Inferior parietal cortex (tissue), 1 donor: Measurements from ENCODE around the gene ADGRB3.

Source experiments
- DNase-seq: peaks from one replicate; pipeline ENCODE4 v3.0.0-alpha.2; 2016; ENCODE audit errors: extremely low spot score

The ADGRB3 gene

GRCh38 chr6:69027861-69028260 lies 392.8 kb downstream of the ADGRB3 start:
- no peak for DNase-seq

- DNase-seq = no peak
These were observed 403.8 kb downstream of the ADGRB3 start for GRCh38 chr6:69038841-69039240.

GRCh38 chr6:69042297-69042696 lies 407.2 kb downstream of the ADGRB3 start:
- DNase-seq = no peak

GRCh38 chr6:69044534-69044933 lies 409.5 kb downstream of the ADGRB3 start:
- no peak for DNase-seq

GRCh38 chr6:69059413-69059812 lies 424.3 kb downstream of the ADGRB3 start:
- no peak for DNase-seq

- DNase-seq = no peak
These were observed 426.0 kb downstream of the ADGRB3 start for GRCh38 chr6:69061066-69061465.

GRCh38 chr6:69063401-69063800 lies 428.3 kb downstream of the ADGRB3 start:
- no peak for DNase-seq

- DNase-seq = no peak
These were observed 429.1 kb downstream of the ADGRB3 start for GRCh38 chr6:69064226-69064625.

- DNase-seq = no peak
These were observed 434.8 kb downstream of the ADGRB3 start for GRCh38 chr6:69069881-69070280.

- DNase-seq = no peak
These were observed 437.7 kb downstream of the ADGRB3 start for GRCh38 chr6:69072796-69073195.

- no peak for DNase-seq
These were observed 449.8 kb downstream of the ADGRB3 start for GRCh38 chr6:69084746-69085335.

- no peak for DNase-seq
These were observed 451.6 kb downstream of the ADGRB3 start for GRCh38 chr6:69086689-69087088.

GRCh38 chr6:69089539-69089938 lies 454.5 kb downstream of the ADGRB3 start:
- DNase-seq = no peak

- no peak for DNase-seq
These were observed 455.1 kb downstream of the ADGRB3 start for GRCh38 chr6:69090132-69090531.

- no peak for DNase-seq
These were observed 461.6 kb downstream of the ADGRB3 start for GRCh38 chr6:69096681-69097080.

- no peak for DNase-seq
These were observed 462.9 kb downstream of the ADGRB3 start for GRCh38 chr6:69097948-69098347.

- DNase-seq = no peak
These were observed 463.8 kb downstream of the ADGRB3 start for GRCh38 chr6:69098910-69099309.

- DNase-seq = no peak
These were observed 465.7 kb downstream of the ADGRB3 start for GRCh38 chr6:69100772-69101171.

- DNase-seq = no peak
These were observed 467.3 kb downstream of the ADGRB3 start for GRCh38 chr6:69102416-69102815.

- DNase-seq = no peak
These were observed 470.2 kb downstream of the ADGRB3 start for GRCh38 chr6:69105288-69105687.

GRCh38 chr6:69106511-69106910 lies 471.4 kb downstream of the ADGRB3 start:
- no peak for DNase-seq

- no peak for DNase-seq
These were observed 476.2 kb downstream of the ADGRB3 start for GRCh38 chr6:69111301-69111700.

- DNase-seq = no peak
These were observed 481.6 kb downstream of the ADGRB3 start for GRCh38 chr6:69116658-69117057.
